ENCODE results near the gene BIVM.

DNA sequence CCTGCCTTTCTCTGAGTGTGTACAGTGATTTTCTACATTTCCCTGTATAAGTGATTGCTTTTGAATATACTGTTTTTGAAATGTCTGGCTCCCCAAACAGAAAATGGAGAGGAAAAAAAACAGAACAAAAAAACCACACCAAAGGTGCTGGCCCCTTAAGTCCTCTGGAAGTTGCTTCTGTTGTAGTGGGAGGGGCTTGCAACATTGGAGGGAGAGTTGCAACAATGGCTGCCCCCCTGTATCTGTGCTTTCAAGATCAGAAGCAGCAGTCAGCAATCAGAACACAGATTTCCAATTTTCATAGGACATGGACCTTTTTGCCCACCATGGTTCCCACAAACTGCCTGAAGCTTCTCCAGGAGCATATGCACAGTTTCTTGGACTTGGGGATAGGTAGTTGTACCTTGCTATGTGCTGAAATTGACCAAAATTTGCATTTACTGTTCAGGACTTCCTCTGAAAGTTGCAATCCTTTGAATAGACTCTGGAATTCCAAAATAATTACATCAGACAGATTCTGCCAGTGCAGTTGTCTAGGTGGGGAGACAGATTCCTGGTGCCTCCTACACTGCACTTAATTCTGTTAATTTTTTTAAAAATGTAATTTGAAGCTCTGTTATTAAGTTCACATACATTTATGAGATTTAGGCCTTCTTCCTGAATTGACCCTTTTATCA is 13.8 kb downstream of the BIVM start:
- TF ChIP-seq EZH2 (IDR thresholded peaks at IDR 0.05): no peak
- no peak for TF ChIP-seq CTCF (IDR thresholded peaks at IDR 0.05)
- TF ChIP-seq EZH2phosphoT487 (IDR thresholded peaks at IDR 0.05): no peak

Data from neural progenitor cell (in vitro differentiated cells).